Endodermal cell (in vitro differentiated cells): ENCODE results near the gene HOXC12. TPM values are rescaled to one million over a fixed set of nuclear protein-coding genes. Genes with fewer than 3 reads are reported as not detected.

Source experiments
- DNase-seq: peaks from one replicate; pipeline ENCODE4 v3.0.0-alpha.2; 2017
- H3K27ac ChIP-seq: 2 replicates; pipeline ENCODE4 v1.5.1; 2013; ENCODE audit warnings: mild to moderate bottlenecking, low read depth, low read length, moderate library complexity
- H3K27me3 ChIP-seq: 2 replicates; pipeline ENCODE4 v1.6.1; 2013; ENCODE audit warnings: mild to moderate bottlenecking, low read length, moderate library complexity; ENCODE audit not compliant: insufficient read depth, control insufficient read depth, poor library complexity, severe bottlenecking
- H3K36me3 ChIP-seq: 2 replicates; pipeline ENCODE4 v1.7.0; 2013; ENCODE audit warnings: mild to moderate bottlenecking, low read length, moderate library complexity; ENCODE audit not compliant: control insufficient read depth, insufficient read depth
- H3K4me1 ChIP-seq: one replicate; pipeline ENCODE4 v1.7.0; 2013; ENCODE audit warnings: low read length; ENCODE audit not compliant: control insufficient read depth, insufficient read depth
- H3K4me3 ChIP-seq: 2 replicates; pipeline ENCODE4 v1.5.1; 2013; ENCODE audit warnings: mild to moderate bottlenecking, low read length, moderate library complexity
- H3K9ac ChIP-seq: 2 replicates; pipeline ENCODE4 v1.6.1; 2013; ENCODE audit warnings: mild to moderate bottlenecking, low read length, moderate library complexity; ENCODE audit not compliant: poor library complexity, severe bottlenecking; ENCODE audit errors: extremely low read depth
- H3K9me3 ChIP-seq: 2 replicates; pipeline ENCODE4 v1.6.1; 2013; ENCODE audit warnings: mild to moderate bottlenecking, low read length, moderate library complexity; ENCODE audit not compliant: control insufficient read depth
- H3K27ac Mint-ChIP-seq: 2 replicates; pipeline ENCODE4 v1.8.0; 2020; ENCODE audit warnings: mixed read lengths
- H3K27me3 Mint-ChIP-seq: 2 replicates; pipeline ENCODE4 v1.8.0; 2021; ENCODE audit warnings: mild to moderate bottlenecking, mixed read lengths; ENCODE audit not compliant: insufficient read depth
- H3K36me3 Mint-ChIP-seq: 2 replicates; pipeline ENCODE4 v1.8.0; 2020; ENCODE audit warnings: low read depth, mixed read lengths
- H3K4me1 Mint-ChIP-seq: 2 replicates; pipeline ENCODE4 v1.8.0; 2020; ENCODE audit warnings: mixed read lengths
- H3K4me3 Mint-ChIP-seq: 2 replicates; pipeline ENCODE4 v1.8.0; 2020; ENCODE audit warnings: mild to moderate bottlenecking, moderate library complexity, mixed read lengths
- H3K9me3 Mint-ChIP-seq: 2 replicates; pipeline ENCODE4 v1.8.0; 2020; ENCODE audit warnings: mild to moderate bottlenecking, mixed read lengths
- CTCF ChIP-seq: fragments of 200-600 bp; sonication (generic); conservative IDR thresholded peaks from 2 replicates; pipeline ENCODE4 v1.5.0; 2021; ENCODE audit warnings: antibody characterized with exemption, mild to moderate bottlenecking
- WGBS, 2 experiments: methylation state at CpG; one replicate each; pipeline versions ENCODE4 v1.1.5 to v1.1.7; 2013; ENCODE audit warnings: missing lambda C conversion rate in 2 of 2, mixed read lengths in 1 of 2; ENCODE audit not compliant: insufficient coverage in 1 of 2, insufficient read length in 1 of 2; 5-methylcytosine and 5-hydroxymethylcytosine counted together
- total RNA-seq, 2 donors: library from RNA; stranded (reverse); fragmentation: NEBNext Ultra II Directional in 1 of 2; extraction: Animal tissue kit (Norgen Biotek cat#: 25700) in 1 of 2; gene quantifications; 2 replicates in 1 of 2; 3 replicates in 1 of 2; pipeline ENCODE4 v1.2.1, GENCODE V29; 2021

HOXC12 gene
- total RNA-seq, 2 donors from 2014 or later: not detected

- Histone ChIP-seq H3K9me3 (no peaks in the 10 kb centered on the region), H3K27ac (no peak overlapping the region), H3K9ac (no peak overlapping the region), H3K27me3 (peaks cover 100% of the 10 kb centered on the region), H3K36me3 (no peaks in the 10 kb centered on the region), H3K4me3 (no peak overlapping the region), H3K4me1 (no peaks in the 10 kb centered on the region)
- Mint-ChIP-seq H3K27ac (no peak overlapping the region), H3K4me3 (no peak overlapping the region), H3K9me3 (peaks cover 2% of the 10 kb centered on the region), H3K27me3 (peaks cover 100% of the 10 kb centered on the region), H3K36me3 (no peaks in the 10 kb centered on the region), H3K4me1 (peaks cover 3% of the 10 kb centered on the region)
- DNase-seq: no peak
- no peak for TF ChIP-seq CTCF
- 6 to 10% methylated on average over 18 to 60 of the region's 60 CpGs for WGBS, 2 experiments
These were observed 39.7 kb downstream of the HOXC12 start for GRCh38 chr12:53994264-53995001.

GRCh38 chr12:53995002-53995377 is 40.3 kb downstream of the HOXC12 start:
- 6% methylated on average over 11 to 17 of the region's 17 CpGs for WGBS, 2 experiments
- H3K27ac Mint-ChIP-seq: no peak overlapping the region

More at GRCh38 chr12:53995002-53995377, 40.3 kb downstream of the HOXC12 start:
- H3K4me1 Mint-ChIP-seq: peaks cover 3% of the 10 kb centered on the region
- no peak overlapping the region for H3K27ac ChIP-seq
- no peak overlapping the region for H3K4me3 ChIP-seq
- peak; percentile 77 for DNase-seq
- peaks cover 100% of the 10 kb centered on the region for H3K27me3 Mint-ChIP-seq
- H3K27me3 ChIP-seq: peaks cover 100% of the 10 kb centered on the region
- peak overlapping the region; percentile 11 for H3K4me3 Mint-ChIP-seq
- TF ChIP-seq CTCF: no peak
- H3K36me3 Mint-ChIP-seq: no peaks in the 10 kb centered on the region
- H3K9me3 ChIP-seq: no peaks in the 10 kb centered on the region
- peaks cover 2% of the 10 kb centered on the region for H3K9me3 Mint-ChIP-seq
- H3K9ac ChIP-seq: no peak overlapping the region
- H3K4me1 ChIP-seq: no peaks in the 10 kb centered on the region
- H3K36me3 ChIP-seq: no peaks in the 10 kb centered on the region
